ENCODE results near the gene CLEC4G.

CLEC4G gene

GRCh38 chr19:7679771-7680605, 51.9 kb downstream of the CLEC4G start:
- DNase-seq (ENCODE audit: low spot score in 2 of 2), result no peak
- peaks cover 35% of the 10 kb centered on the region for H3K27me3 Mint-ChIP-seq
- H3K4me3 Mint-ChIP-seq, result peak overlapping the region; percentile 90
- peaks cover 31% of the 10 kb centered on the region for H3K4me1 Mint-ChIP-seq
- no peak for ATAC-seq (replicated peaks; ENCODE audit: extremely low read depth, poor library complexity, severe bottlenecking)
- no peaks in the 10 kb centered on the region for H3K9me3 Mint-ChIP-seq
- H3K36me3 Mint-ChIP-seq (ENCODE audit: insufficient read depth), result peaks cover 28% of the 10 kb centered on the region
- peak overlapping the region; percentile 19 for H3K27ac Mint-ChIP-seq (ENCODE audit: low read depth)

- Mint-ChIP-seq H3K9me3 (no peaks in the 10 kb centered on the region), H3K27ac (ENCODE audit: low read depth) (no peak overlapping the region), H3K36me3 (ENCODE audit: insufficient read depth) (peaks cover 23% of the 10 kb centered on the region), H3K4me3 (peak overlapping the region; percentile 90), H3K4me1 (peaks cover 31% of the 10 kb centered on the region), H3K27me3 (peaks cover 39% of the 10 kb centered on the region)
- DNase-seq (ENCODE audit: low spot score in 2 of 2), result peak; percentile 42 to 56
- peak; percentile 81 for ATAC-seq (replicated peaks; ENCODE audit: extremely low read depth, poor library complexity, severe bottlenecking)
These were observed 52.7 kb downstream of the CLEC4G start for GRCh38 chr19:7678971-7679751.
